GM23338 (cell line): ENCODE data around the gene ARHGEF38. TPM values are rescaled to one million over a fixed set of nuclear protein-coding genes. Genes with fewer than 3 reads are reported as not detected.

ENCODE experiments used
- ATAC-seq: fragments of 200-7000 bp; cut with Tn5 transposase; 3 replicates; pipeline ENCODE4 v1.9.1; 2020
- DNase-seq: peaks from one replicate; pipeline ENCODE4 v3.0.0-alpha.2; 2015; ENCODE audit warnings: low spot score
- H2AFZ ChIP-seq: fragments of 200-600 bp; sonication (generic); 2 replicates; pipeline ENCODE4 v1.8.0; 2016; ENCODE audit warnings: antibody characterized with exemption, mild to moderate bottlenecking, moderate library complexity
- H3F3A ChIP-seq: fragments of 200-600 bp; sonication (generic); replicated peaks from 2 replicates; pipeline ENCODE4 v1.8.0; 2017; ENCODE audit warnings: antibody characterized with exemption, mixed run types, low read depth
- H3K27ac ChIP-seq: fragments of 200-600 bp; sonication (generic); 2 replicates; pipeline ENCODE4 v1.6.1; 2016; ENCODE audit warnings: low read depth
- H3K27me3 ChIP-seq: fragments of 200-600 bp; sonication (generic); 2 replicates; pipeline ENCODE4 v1.8.0; 2016; ENCODE audit warnings: mild to moderate bottlenecking, mixed run types, moderate library complexity; ENCODE audit not compliant: insufficient read depth
- H3K36me3 ChIP-seq: fragments of 200-600 bp; sonication (generic); 2 replicates; pipeline ENCODE4 v1.8.0; 2016; ENCODE audit warnings: mild to moderate bottlenecking; ENCODE audit not compliant: insufficient read depth
- H3K4me1 ChIP-seq: fragments of 200-600 bp; sonication (generic); 2 replicates; pipeline ENCODE4 v1.8.0; 2016; ENCODE audit warnings: mild to moderate bottlenecking, moderate library complexity; ENCODE audit not compliant: insufficient read depth
- H3K4me2 ChIP-seq: fragments of 200-600 bp; sonication (generic); 2 replicates; pipeline ENCODE4 v1.7.1; 2017; ENCODE audit warnings: mixed run types
- H3K4me3 ChIP-seq: fragments of 200-600 bp; sonication (generic); 2 replicates; pipeline ENCODE4 v1.6.1; 2016; ENCODE audit warnings: mixed run types
- H3K79me2 ChIP-seq: fragments of 200-600 bp; sonication (generic); replicated peaks from 2 replicates; pipeline ENCODE4 v1.8.0; 2017; ENCODE audit warnings: mild to moderate bottlenecking; ENCODE audit not compliant: insufficient read depth
- H3K9me2 ChIP-seq: fragments of 200-600 bp; sonication (generic); 2 replicates; pipeline ENCODE4 v1.8.0; 2017; ENCODE audit not compliant: insufficient read depth
- H4K20me1 ChIP-seq: fragments of 200-600 bp; sonication (generic); replicated peaks from 2 replicates; pipeline ENCODE4 v1.8.0; 2017; ENCODE audit warnings: mild to moderate bottlenecking; ENCODE audit not compliant: insufficient read depth
- H3K27ac Mint-ChIP-seq: 2 replicates; pipeline ENCODE4 v1.8.0; 2020; ENCODE audit warnings: inconsistent platforms, mild to moderate bottlenecking, moderate library complexity, mixed read lengths
- H3K27me3 Mint-ChIP-seq: 3 replicates; pipeline ENCODE4 v1.8.0; 2022; ENCODE audit warnings: low read depth, mild to moderate bottlenecking, moderate library complexity, mixed read lengths, inconsistent platforms; ENCODE audit not compliant: insufficient read depth, poor library complexity
- H3K36me3 Mint-ChIP-seq: 3 replicates; pipeline ENCODE4 v1.8.0; 2021; ENCODE audit warnings: low read depth, mild to moderate bottlenecking, inconsistent platforms, moderate library complexity, mixed read lengths
- H3K4me1 Mint-ChIP-seq: 3 replicates; pipeline ENCODE4 v1.8.0; 2020; ENCODE audit warnings: mild to moderate bottlenecking, inconsistent platforms, mixed read lengths
- H3K4me3 Mint-ChIP-seq: 3 replicates; pipeline ENCODE4 v1.8.0; 2021; ENCODE audit warnings: moderate library complexity, mild to moderate bottlenecking, inconsistent platforms, mixed read lengths
- H3K9me3 Mint-ChIP-seq: 3 replicates; pipeline ENCODE4 v1.8.0; 2020; ENCODE audit warnings: moderate library complexity, mild to moderate bottlenecking, inconsistent platforms, mixed read lengths
- CREB1 ChIP-seq: fragments of 250-450 bp; sonication (Bioruptor Pico); IDR thresholded peaks from 2 replicates; pipeline ENCODE4 v1.5.0; 2020; ENCODE audit warnings: low read depth, mild to moderate bottlenecking, moderate library complexity
- EZH2 ChIP-seq: fragments of 200-600 bp; sonication (generic); IDR thresholded peaks from one replicate; pipeline ENCODE4 v1.8.0; 2017; ENCODE audit warnings: antibody characterized with exemption, mild to moderate bottlenecking, low read depth; ENCODE audit not compliant: unreplicated experiment
- EZH2phosphoT487 ChIP-seq: fragments of 200-600 bp; sonication (generic); IDR thresholded peaks from one replicate; pipeline ENCODE4 v1.8.1; 2018; ENCODE audit warnings: antibody characterized with exemption; ENCODE audit not compliant: unreplicated experiment
- JUNB ChIP-seq: IDR thresholded peaks from one replicate; pipeline ENCODE4 v1.6.1; 2016; ENCODE audit warnings: antibody characterized with exemption; ENCODE audit not compliant: unreplicated experiment
- NANOG ChIP-seq: IDR thresholded peaks from 2 replicates; pipeline ENCODE4 v1.6.1; 2016; ENCODE audit warnings: antibody characterized with exemption, borderline replicate concordance
- POLR2AphosphoS5 ChIP-seq: IDR thresholded peaks from 2 replicates; pipeline ENCODE4 v1.6.1; 2016; ENCODE audit warnings: antibody characterized with exemption, low read depth
- REST ChIP-seq: IDR thresholded peaks from one replicate; pipeline ENCODE4 v1.6.1; 2018; ENCODE audit warnings: antibody characterized with exemption; ENCODE audit not compliant: unreplicated experiment
- STAT1 ChIP-seq: IDR thresholded peaks from one replicate; pipeline ENCODE4 v1.6.1; 2016; ENCODE audit warnings: antibody characterized with exemption; ENCODE audit not compliant: unreplicated experiment
- ZNF114 ChIP-seq: fragments of 250-450 bp; sonication (Bioruptor Pico); IDR thresholded peaks from 2 replicates; pipeline ENCODE4 v1.5.0; 2020; ENCODE audit warnings: mild to moderate bottlenecking, moderate library complexity
- ZNF331 ChIP-seq: fragments of 250-450 bp; sonication (Bioruptor Pico); IDR thresholded peaks from 2 replicates; pipeline ENCODE4 v1.5.0; 2020; ENCODE audit warnings: low read depth, mild to moderate bottlenecking, moderate library complexity
- polyA plus RNA-seq: library from polyadenylated mRNA; unstranded; fragments of >200 nt; fragmentation: Nextera tagmentation; extraction: Ambion mirVana; gene quantifications from 2 replicates; pipeline ENCODE4 v1.2.1, GENCODE V29; 2016
- total RNA-seq: library from RNA; depleted of rRNA; stranded (reverse); fragments of >200 nt; shearing (Covaris generic); gene quantifications from 2 replicates; pipeline ENCODE4 v1.2.3, GENCODE V29; 2014
- TF ChIP-seq, protein P1 (sequence below): IDR thresholded peaks from 2 replicates; pipeline ENCODE4 v1.6.1; 2016; ENCODE audit warnings: antibody characterized with exemption
- TF ChIP-seq, protein P2 (sequence below): fragments of 250-450 bp; sonication (Bioruptor Pico); IDR thresholded peaks from 2 replicates; pipeline ENCODE4 v1.5.0; 2020; ENCODE audit warnings: mild to moderate bottlenecking, moderate library complexity

ARHGEF38 gene
- total and polyA plus RNA-seq, 2 experiments from 2014 or later: 0.58 TPM; not detected in 1

DNA sequence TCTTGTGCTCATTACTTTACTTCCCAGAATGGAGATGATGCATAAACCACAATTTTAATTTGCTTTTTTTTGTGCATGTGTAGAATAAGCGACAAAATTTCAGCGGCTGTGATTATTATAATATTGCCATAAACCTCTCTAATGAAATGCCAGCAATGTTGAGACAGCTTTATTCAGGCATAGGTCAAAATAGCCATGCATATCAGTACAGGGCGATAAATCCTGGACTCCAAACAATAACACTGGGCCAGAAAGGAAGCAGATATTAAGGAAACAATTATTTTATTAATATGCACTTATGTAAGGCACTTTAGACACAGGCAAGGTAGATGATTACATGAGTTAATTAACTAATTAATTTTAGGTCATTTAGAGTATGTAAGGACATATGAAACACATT is 47.1 kb downstream of the ARHGEF38 start (continued):
- TF ChIP-seq EZH2phosphoT487 (no peak), ZNF114 (CRISPR knock-in tag) (no peak), NANOG (no peak), POLR2AphosphoS5 (no peak), STAT1 (no peak), EZH2 (no peak), JUNB (no peak)
- TF ChIP-seq, protein P1, sequence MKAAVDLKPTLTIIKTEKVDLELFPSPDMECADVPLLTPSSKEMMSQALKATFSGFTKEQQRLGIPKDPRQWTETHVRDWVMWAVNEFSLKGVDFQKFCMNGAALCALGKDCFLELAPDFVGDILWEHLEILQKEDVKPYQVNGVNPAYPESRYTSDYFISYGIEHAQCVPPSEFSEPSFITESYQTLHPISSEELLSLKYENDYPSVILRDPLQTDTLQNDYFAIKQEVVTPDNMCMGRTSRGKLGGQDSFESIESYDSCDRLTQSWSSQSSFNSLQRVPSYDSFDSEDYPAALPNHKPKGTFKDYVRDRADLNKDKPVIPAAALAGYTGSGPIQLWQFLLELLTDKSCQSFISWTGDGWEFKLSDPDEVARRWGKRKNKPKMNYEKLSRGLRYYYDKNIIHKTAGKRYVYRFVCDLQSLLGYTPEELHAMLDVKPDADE: no peak

DNA sequence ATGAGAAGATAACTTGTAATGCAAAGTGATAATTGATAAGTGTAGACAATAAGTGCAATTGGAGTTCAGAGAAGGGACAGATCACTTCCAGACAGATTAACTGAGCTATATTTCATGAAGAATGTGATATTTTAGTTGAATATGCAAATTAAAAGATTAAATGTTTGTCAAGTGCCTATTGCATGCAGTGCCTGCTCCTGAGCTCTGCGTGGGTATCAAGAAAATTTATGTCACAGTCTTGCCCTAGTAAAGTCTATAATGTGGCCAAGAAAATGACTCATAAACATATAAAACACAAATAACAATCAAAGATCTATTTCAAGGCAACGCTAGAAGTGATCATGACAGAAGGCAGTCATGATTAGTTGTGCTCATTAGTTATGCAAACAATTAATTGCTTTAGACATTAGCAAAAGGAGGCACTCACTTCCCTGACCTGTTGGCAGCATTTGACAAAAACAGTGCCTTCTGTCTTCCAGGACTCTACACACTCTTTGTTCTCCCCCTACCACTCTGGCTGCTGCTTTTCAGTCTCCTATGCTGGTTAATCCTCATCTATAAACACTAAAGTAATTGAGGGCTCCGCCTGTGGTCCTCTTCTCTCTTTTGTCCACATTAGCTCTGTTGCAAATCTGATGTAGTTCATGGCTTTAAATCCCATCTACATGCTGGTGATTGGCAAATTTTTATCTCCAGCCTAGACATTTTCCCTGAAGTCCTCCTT is 47.7 kb downstream of the ARHGEF38 start:
- no peak overlapping the region for H3K27ac ChIP-seq
- H3K79me2 ChIP-seq: no peaks in the 10 kb centered on the region
- H4K20me1 ChIP-seq: no peaks in the 10 kb centered on the region
- no peaks in the 10 kb centered on the region for H3K9me2 ChIP-seq
- DNase-seq (no peak), ATAC-seq (no peak)
- Mint-ChIP-seq H3K27me3 (no peaks in the 10 kb centered on the region), H3K9me3 (no peaks in the 10 kb centered on the region), H3K36me3 (no peaks in the 10 kb centered on the region), H3K4me1 (peaks cover 2% of the 10 kb centered on the region; the same call in 1 of the 3 replicates), H3K27ac (no peak overlapping the region), H3K4me3 (no peak overlapping the region)
- H3K4me1 ChIP-seq: no peaks in the 10 kb centered on the region; the same call in 1 of the 2 replicates
- TF ChIP-seq EZH2 (no peak), REST (no peak), EZH2phosphoT487 (no peak), ZNF331 (CRISPR knock-in tag) (no peak), STAT1 (no peak), POLR2AphosphoS5 (no peak), NANOG (no peak), JUNB (no peak), CREB1 (CRISPR knock-in tag) (no peak)
- TF ChIP-seq, protein P1: no peak
- TF ChIP-seq, protein P2, sequence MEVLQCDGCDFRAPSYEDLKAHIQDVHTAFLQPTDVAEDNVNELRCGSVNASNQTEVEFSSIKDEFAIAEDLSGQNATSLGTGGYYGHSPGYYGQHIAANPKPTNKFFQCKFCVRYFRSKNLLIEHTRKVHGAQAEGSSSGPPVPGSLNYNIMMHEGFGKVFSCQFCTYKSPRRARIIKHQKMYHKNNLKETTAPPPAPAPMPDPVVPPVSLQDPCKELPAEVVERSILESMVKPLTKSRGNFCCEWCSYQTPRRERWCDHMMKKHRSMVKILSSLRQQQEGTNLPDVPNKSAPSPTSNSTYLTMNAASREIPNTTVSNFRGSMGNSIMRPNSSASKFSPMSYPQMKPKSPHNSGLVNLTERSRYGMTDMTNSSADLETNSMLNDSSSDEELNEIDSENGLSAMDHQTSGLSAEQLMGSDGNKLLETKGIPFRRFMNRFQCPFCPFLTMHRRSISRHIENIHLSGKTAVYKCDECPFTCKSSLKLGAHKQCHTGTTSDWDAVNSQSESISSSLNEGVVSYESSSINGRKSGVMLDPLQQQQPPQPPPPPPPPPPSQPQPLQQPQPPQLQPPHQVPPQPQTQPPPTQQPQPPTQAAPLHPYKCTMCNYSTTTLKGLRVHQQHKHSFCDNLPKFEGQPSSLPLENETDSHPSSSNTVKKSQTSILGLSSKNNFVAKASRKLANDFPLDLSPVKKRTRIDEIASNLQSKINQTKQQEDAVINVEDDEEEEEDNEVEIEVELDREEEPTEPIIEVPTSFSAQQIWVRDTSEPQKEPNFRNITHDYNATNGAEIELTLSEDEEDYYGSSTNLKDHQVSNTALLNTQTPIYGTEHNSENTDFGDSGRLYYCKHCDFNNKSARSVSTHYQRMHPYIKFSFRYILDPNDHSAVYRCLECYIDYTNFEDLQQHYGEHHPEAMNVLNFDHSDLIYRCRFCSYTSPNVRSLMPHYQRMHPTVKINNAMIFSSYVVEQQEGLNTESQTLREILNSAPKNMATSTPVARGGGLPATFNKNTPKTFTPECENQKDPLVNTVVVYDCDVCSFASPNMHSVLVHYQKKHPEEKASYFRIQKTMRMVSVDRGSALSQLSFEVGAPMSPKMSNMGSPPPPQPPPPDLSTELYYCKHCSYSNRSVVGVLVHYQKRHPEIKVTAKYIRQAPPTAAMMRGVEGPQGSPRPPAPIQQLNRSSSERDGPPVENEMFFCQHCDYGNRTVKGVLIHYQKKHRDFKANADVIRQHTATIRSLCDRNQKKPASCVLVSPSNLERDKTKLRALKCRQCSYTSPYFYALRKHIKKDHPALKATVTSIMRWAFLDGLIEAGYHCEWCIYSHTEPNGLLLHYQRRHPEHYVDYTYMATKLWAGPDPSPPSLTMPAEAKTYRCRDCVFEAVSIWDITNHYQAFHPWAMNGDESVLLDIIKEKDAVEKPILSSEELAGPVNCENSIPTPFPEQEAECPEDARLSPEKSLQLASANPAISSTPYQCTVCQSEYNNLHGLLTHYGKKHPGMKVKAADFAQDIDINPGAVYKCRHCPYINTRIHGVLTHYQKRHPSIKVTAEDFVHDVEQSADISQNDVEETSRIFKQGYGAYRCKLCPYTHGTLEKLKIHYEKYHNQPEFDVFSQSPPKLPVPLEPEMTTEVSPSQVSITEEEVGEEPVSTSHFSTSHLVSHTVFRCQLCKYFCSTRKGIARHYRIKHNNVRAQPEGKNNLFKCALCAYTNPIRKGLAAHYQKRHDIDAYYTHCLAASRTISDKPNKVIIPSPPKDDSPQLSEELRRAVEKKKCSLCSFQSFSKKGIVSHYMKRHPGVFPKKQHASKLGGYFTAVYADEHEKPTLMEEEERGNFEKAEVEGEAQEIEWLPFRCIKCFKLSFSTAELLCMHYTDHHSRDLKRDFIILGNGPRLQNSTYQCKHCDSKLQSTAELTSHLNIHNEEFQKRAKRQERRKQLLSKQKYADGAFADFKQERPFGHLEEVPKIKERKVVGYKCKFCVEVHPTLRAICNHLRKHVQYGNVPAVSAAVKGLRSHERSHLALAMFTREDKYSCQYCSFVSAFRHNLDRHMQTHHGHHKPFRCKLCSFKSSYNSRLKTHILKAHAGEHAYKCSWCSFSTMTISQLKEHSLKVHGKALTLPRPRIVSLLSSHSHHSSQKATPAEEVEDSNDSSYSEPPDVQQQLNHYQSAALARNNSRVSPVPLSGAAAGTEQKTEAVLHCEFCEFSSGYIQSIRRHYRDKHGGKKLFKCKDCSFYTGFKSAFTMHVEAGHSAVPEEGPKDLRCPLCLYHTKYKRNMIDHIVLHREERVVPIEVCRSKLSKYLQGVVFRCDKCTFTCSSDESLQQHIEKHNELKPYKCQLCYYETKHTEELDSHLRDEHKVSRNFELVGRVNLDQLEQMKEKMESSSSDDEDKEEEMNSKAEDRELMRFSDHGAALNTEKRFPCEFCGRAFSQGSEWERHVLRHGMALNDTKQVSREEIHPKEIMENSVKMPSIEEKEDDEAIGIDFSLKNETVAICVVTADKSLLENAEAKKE (CRISPR knock-in tag): no peak
- H3K27me3 ChIP-seq: no peaks in the 10 kb centered on the region
- H2AFZ ChIP-seq: no peak overlapping the region
- H3F3A ChIP-seq: no peaks in the 10 kb centered on the region
- no peak overlapping the region for H3K4me3 ChIP-seq
- no peak overlapping the region for H3K4me2 ChIP-seq
- no peaks in the 10 kb centered on the region for H3K36me3 ChIP-seq
